ENCODE measurements around the gene ELAVL1.
"Not testable (repeated sequence)": the region's sequence is repeated elsewhere in the genome, so short reads cannot be mapped to it uniquely, and the experiment has no call there.

Gene ELAVL1

DNA sequence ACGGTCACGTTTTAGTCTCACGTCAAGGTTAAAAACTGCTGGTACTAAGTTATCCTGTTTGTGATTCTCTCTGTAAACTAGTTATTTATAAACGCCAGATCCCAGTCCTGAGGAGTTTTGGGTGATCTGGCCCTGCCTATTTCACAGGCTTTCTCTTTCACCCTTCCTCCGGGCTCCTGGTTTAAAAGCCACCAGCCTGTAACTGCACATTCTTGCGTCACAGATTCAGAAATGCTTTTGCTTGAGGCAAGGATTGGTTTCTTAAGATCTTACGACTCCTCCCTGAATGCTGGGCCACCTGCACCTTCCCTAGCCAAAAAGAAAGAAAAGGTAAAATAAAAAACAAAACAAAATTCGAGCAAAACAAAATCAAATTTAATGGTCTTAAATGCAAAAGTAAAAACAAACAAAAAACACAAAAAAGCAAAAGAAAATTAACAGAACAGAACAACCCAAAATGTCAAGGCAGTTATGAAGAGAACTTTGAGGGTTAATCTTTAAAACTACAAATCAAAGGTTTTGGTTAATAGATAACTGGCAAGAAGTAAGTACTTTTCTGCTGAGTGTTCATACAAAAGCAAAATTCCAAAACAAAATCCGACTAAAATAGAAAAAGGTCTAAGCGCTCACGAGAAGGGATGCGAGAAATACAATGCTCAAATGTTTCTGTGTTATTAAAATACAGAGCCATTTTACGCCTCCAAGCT lies 43.4 kb downstream of the ELAVL1 start:
- no peaks in the 10 kb centered on the region for H3K4me1 ChIP-seq
- H2AFZ ChIP-seq: no peak overlapping the region
- no peaks in the 10 kb centered on the region for H3K36me3 ChIP-seq (ENCODE audit: control insufficient read depth, insufficient read depth, low read length)
- no peak overlapping the region for H3K9ac ChIP-seq
- TF ChIP-seq, protein P1, sequence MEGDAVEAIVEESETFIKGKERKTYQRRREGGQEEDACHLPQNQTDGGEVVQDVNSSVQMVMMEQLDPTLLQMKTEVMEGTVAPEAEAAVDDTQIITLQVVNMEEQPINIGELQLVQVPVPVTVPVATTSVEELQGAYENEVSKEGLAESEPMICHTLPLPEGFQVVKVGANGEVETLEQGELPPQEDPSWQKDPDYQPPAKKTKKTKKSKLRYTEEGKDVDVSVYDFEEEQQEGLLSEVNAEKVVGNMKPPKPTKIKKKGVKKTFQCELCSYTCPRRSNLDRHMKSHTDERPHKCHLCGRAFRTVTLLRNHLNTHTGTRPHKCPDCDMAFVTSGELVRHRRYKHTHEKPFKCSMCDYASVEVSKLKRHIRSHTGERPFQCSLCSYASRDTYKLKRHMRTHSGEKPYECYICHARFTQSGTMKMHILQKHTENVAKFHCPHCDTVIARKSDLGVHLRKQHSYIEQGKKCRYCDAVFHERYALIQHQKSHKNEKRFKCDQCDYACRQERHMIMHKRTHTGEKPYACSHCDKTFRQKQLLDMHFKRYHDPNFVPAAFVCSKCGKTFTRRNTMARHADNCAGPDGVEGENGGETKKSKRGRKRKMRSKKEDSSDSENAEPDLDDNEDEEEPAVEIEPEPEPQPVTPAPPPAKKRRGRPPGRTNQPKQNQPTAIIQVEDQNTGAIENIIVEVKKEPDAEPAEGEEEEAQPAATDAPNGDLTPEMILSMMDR (IDR thresholded peaks at IDR 0.05): no peak
- H3K27ac ChIP-seq: no peak overlapping the region
- no peak overlapping the region for H3K4me2 ChIP-seq (ENCODE audit: low read length)
- H3K79me2 ChIP-seq: no peaks in the 10 kb centered on the region
- no peak overlapping the region for H3K4me3 ChIP-seq (ENCODE audit: low read depth, low read length)
- no peaks in the 10 kb centered on the region for H3K9me3 ChIP-seq (ENCODE audit: control insufficient read depth, low read length)
- no peaks in the 10 kb centered on the region for H3K27me3 ChIP-seq (ENCODE audit: control insufficient read depth, insufficient read depth, low read length)

DNA sequence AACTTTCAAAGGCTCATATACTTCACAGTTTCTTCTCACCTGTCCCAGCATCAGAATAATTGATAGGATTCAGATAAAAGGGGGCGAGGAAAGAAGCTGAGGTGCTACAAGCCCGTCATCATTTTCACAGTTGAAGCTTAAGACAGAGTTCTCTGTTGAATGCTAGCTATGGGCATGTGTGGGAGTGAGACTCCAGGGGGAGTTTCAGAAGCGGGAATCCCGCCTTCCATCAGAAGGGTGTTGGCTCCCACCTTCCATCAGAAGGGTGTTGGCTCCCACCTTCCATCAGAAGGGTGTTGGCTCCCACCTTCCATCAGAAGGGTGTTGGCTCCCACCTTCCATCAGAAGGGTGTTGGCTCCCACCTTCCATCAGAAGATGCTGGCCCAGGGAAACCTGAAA lies 44.4 kb downstream of the ELAVL1 start:
- H3K4me1 ChIP-seq; H3K4me2 ChIP-seq (ENCODE audit: low read length); H3K27me3 ChIP-seq (ENCODE audit: control insufficient read depth, insufficient read depth, low read length); H3K4me3 ChIP-seq (ENCODE audit: low read depth, low read length); H3K79me2 ChIP-seq; H3K9ac ChIP-seq; H3K27ac ChIP-seq; H3K36me3 ChIP-seq (ENCODE audit: control insufficient read depth, insufficient read depth, low read length); H2AFZ ChIP-seq; H3K9me3 ChIP-seq (ENCODE audit: control insufficient read depth, low read length): not testable (repeated sequence)

DNA sequence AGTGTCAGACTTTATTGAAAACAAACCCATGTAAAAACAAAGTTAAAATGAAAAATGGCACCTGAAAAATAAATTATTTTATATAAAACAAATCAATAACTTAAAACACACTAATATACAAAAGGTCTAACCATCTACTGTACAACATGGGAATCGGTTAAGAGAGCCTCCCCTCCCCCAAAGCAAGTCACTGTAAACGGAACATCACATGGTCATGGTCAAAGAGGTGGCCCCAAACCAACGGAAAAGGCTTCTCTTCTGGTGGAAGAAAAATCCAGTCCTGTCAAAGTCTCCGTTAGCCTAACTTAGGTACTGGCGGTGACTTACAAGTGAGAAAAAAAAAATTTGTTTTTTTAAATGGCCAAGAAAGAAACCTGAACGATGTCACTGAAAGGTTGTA lies 46.2 kb downstream of the ELAVL1 start:
- Histone ChIP-seq H3K27me3 (ENCODE audit: control insufficient read depth, insufficient read depth, low read length) (no peaks in the 10 kb centered on the region), H3K4me1 (no peaks in the 10 kb centered on the region)

DNA sequence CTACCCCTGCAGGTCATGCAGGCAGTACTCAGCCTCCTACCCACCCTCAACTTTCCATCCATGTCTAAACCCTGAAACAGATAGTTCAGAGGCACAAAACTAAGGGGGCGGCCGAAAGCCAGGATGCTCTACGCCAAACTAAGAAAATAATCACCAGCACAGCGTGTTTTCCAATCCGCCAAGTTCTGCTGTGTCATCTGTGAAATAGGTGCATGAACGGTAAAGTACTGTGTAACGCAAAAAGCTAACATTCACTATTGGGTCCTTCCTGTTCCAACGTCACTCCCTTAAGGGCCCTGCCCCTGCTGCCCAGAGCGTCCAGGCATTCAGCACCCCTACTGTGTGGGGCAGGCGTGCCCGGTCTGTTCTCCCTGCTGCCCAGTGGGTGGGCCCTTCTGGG lies 49.7 kb downstream of the ELAVL1 start:
- no peak overlapping the region for H3K4me2 ChIP-seq (ENCODE audit: low read length)
- TF ChIP-seq, protein P1 (IDR thresholded peaks at IDR 0.05): no peak
- H3K9ac ChIP-seq: no peak overlapping the region

More for the DNA sequence above, 46.2 kb downstream of the ELAVL1 start:
- Histone ChIP-seq H3K9me3 (ENCODE audit: control insufficient read depth, low read length) (no peaks in the 10 kb centered on the region), H3K9ac (no peak overlapping the region), H2AFZ (no peak overlapping the region), H3K27ac (no peak overlapping the region), H3K79me2 (no peaks in the 10 kb centered on the region), H3K4me3 (ENCODE audit: low read depth, low read length) (no peak overlapping the region), H3K4me2 (ENCODE audit: low read length) (no peak overlapping the region), H3K36me3 (ENCODE audit: control insufficient read depth, insufficient read depth, low read length) (no peaks in the 10 kb centered on the region)
- TF ChIP-seq, protein P1 (IDR thresholded peaks at IDR 0.05): no peak

DNA sequence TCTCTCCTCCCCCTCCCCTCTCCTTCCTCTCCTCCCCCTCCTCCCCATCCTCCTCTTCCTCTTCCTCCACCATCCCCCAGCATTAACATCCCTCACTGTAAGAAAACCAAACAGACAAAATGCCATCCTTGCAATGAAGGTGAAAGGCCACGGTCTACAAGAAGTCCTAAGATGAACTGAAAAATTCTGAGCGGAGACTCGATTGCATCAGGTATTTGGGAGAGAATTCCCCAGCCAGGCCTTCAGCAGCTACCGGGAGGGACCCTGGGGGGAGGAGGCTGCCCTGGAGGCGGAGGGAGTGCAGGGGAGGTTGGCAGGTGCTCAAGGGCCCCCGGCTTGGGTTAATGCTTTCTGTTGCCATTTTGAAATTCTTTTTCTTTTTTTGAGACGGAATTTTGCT lies 51.9 kb downstream of the ELAVL1 start:
- no peaks in the 10 kb centered on the region for H3K36me3 ChIP-seq (ENCODE audit: control insufficient read depth, insufficient read depth, low read length)
- no peaks in the 10 kb centered on the region for H3K4me1 ChIP-seq
- no peak overlapping the region for H3K4me3 ChIP-seq (ENCODE audit: low read depth, low read length)
- H3K79me2 ChIP-seq: no peaks in the 10 kb centered on the region
- H3K9me3 ChIP-seq (ENCODE audit: control insufficient read depth, low read length): no peaks in the 10 kb centered on the region
- H3K9ac ChIP-seq: no peak overlapping the region
- H3K27ac ChIP-seq: no peak overlapping the region
- TF ChIP-seq, protein P1 (IDR thresholded peaks at IDR 0.05): no peak
- H2AFZ ChIP-seq: no peak overlapping the region
- no peaks in the 10 kb centered on the region for H3K27me3 ChIP-seq (ENCODE audit: control insufficient read depth, insufficient read depth, low read length)
- no peak overlapping the region for H3K4me2 ChIP-seq (ENCODE audit: low read length)

More for the DNA sequence above, 49.7 kb downstream of the ELAVL1 start:
- Histone ChIP-seq H3K9me3 (ENCODE audit: control insufficient read depth, low read length) (no peaks in the 10 kb centered on the region), H3K4me3 (ENCODE audit: low read depth, low read length) (no peak overlapping the region), H3K79me2 (no peaks in the 10 kb centered on the region), H3K36me3 (ENCODE audit: control insufficient read depth, insufficient read depth, low read length) (no peaks in the 10 kb centered on the region), H3K4me1 (no peaks in the 10 kb centered on the region), H3K27ac (no peak overlapping the region), H2AFZ (no peak overlapping the region), H3K27me3 (ENCODE audit: control insufficient read depth, insufficient read depth, low read length) (no peaks in the 10 kb centered on the region)

Data from parathyroid adenoma (tissue), 2 donors.